22Rv1 (cell line): Measurements from ENCODE around the gene MCM7.

ENCODE experiments used
- CTCF ChIP-seq: fragments of 450-650 bp; IDR thresholded peaks from 2 replicates; pipeline ENCODE4 v1.5.1; 2017; ENCODE audit warnings: mild to moderate bottlenecking
- ZFX ChIP-seq: fragments of 450-650 bp; IDR thresholded peaks from 2 replicates; pipeline ENCODE4 v1.6.1; 2017; ENCODE audit warnings: antibody characterized with exemption, borderline replicate concordance

- TF ChIP-seq CTCF (no peak), ZFX (no peak)
Measured at GRCh38 chr7:100120733-100121036, 19.5 kb upstream of the MCM7 start.
